Erythroblast (primary cell): ENCODE results near the gene CDH8.

Source experiments
- GATA1 ChIP-seq: IDR thresholded peaks from 2 replicates; pipeline ENCODE4 v1.6.1; 2011; ENCODE audit warnings: low read depth, mild to moderate bottlenecking, control low read depth, low read length, moderate library complexity
- POLR2A ChIP-seq: IDR thresholded peaks from 2 replicates; pipeline ENCODE4 v1.6.1; 2011; ENCODE audit warnings: mild to moderate bottlenecking, low read length

DNA sequence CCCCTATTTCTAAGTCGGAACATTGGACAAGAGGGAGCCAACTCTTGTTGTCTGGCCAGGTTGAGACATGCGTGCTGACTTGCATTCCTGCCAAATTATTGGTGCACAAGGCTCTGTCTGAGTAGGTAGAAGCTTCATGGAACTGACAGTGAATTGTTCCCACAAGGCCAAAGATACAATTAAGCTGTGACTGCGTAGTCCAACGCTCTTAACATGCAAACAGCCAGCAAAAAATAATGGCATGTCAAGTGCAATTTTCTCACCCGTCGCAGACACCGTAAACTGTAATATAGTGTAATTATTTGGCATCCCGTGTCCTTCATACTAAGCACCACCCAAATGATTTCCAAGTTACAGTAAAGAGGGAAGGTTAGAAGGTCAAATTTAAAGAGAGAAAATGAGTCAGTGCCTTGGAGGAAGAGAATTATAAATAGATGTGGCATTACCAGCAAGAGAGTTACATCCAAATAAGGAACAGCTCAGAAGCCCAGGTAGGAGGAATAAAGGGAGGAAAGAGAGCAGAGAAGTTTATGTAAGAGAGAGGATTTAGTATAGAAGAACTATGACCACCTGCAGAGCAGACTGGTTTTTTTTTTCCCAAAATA, 21.8 kb downstream of the CDH8 start:
- TF ChIP-seq POLR2A (no peak), GATA1 (no peak)
